ENCODE data around the gene PLCD3.

Gene PLCD3

GRCh38 chr17:45063198-45063597 lies 69.1 kb downstream of the PLCD3 start:
- H3K36me3 ChIP-seq (ENCODE audit: low read length): peaks cover 4% of the 10 kb centered on the region; the same call in 1 of the 2 replicates
- no peak overlapping the region for H2AFZ ChIP-seq (ENCODE audit: low read depth, low read length, severe bottlenecking)
- peaks cover 85% of the 10 kb centered on the region for H3K79me2 ChIP-seq (ENCODE audit: insufficient read depth, low read length)
- peak overlapping the region; percentile 96; the same call in 1 of the 2 replicates for H3K9ac ChIP-seq (ENCODE audit: low read length)
- H3K4me3 ChIP-seq (ENCODE audit: insufficient read depth, low read length, poor library complexity, severe bottlenecking): no peak overlapping the region
- no peaks in the 10 kb centered on the region for H3K9me3 ChIP-seq (ENCODE audit: insufficient read depth, low read length)
- no peak for TF ChIP-seq EZH2phosphoT487 (conservative IDR thresholded peaks at IDR 0.05; ENCODE audit: low read length)
- TF ChIP-seq CTCF (IDR thresholded peaks at IDR 0.05; ENCODE audit: insufficient read depth, low read length, poor library complexity, severe bottlenecking): no peak
- peak overlapping the region; percentile 27 for H3K27ac ChIP-seq (ENCODE audit: low read depth, low read length)
- peaks cover 8% of the 10 kb centered on the region; the same call in 1 of the 2 replicates for H4K20me1 ChIP-seq (ENCODE audit: low read depth, low read length)
- peaks cover 4% of the 10 kb centered on the region; the same call in 1 of the 2 replicates for H3F3A ChIP-seq (ENCODE audit: insufficient read depth)
- no peaks in the 10 kb centered on the region for H3K27me3 ChIP-seq (ENCODE audit: low read length)
- H3K9me2 ChIP-seq (replicated peaks; ENCODE audit: insufficient read depth, low read length): no peaks in the 10 kb centered on the region
- peak overlapping the region; percentile 99 for H3K4me2 ChIP-seq (ENCODE audit: low read depth, low read length, poor library complexity, severe bottlenecking)

GRCh38 chr17:45061606-45062205 lies 70.6 kb downstream of the PLCD3 start:
- peak overlapping the region; percentile 99 for H3K4me2 ChIP-seq (ENCODE audit: low read depth, low read length, poor library complexity, severe bottlenecking)
- H3K79me2 ChIP-seq (ENCODE audit: insufficient read depth, low read length): peaks cover 70% of the 10 kb centered on the region
- H2AFZ ChIP-seq (ENCODE audit: low read depth, low read length, severe bottlenecking): peak overlapping the region; percentile 50
- H4K20me1 ChIP-seq (ENCODE audit: low read depth, low read length): peaks cover 3% of the 10 kb centered on the region; the same call in 1 of the 2 replicates
- peak overlapping the region; percentile 71 for H3K27ac ChIP-seq (ENCODE audit: low read depth, low read length)
- no peaks in the 10 kb centered on the region for H3K9me2 ChIP-seq (replicated peaks; ENCODE audit: insufficient read depth, low read length)
- no peaks in the 10 kb centered on the region for H3K9me3 ChIP-seq (ENCODE audit: insufficient read depth, low read length)
- H3F3A ChIP-seq (ENCODE audit: insufficient read depth): no peaks in the 10 kb centered on the region
- H3K27me3 ChIP-seq (ENCODE audit: low read length): no peaks in the 10 kb centered on the region
- no peaks in the 10 kb centered on the region for H3K36me3 ChIP-seq (ENCODE audit: low read length)
- peak overlapping the region; percentile 90 for H3K4me3 ChIP-seq (ENCODE audit: insufficient read depth, low read length, poor library complexity, severe bottlenecking)
- no peak for TF ChIP-seq CTCF (IDR thresholded peaks at IDR 0.05; ENCODE audit: insufficient read depth, low read length, poor library complexity, severe bottlenecking)
- no peak for TF ChIP-seq EZH2phosphoT487 (conservative IDR thresholded peaks at IDR 0.05; ENCODE audit: low read length)
- H3K9ac ChIP-seq (ENCODE audit: low read length): peak overlapping the region; percentile 96

GRCh38 chr17:45060797-45061605 lies 71.3 kb downstream of the PLCD3 start, which contains the start of gene NMT1:
NMT1 (plus strand) TSS chr17:45061317; CDS start chr17:45061330, 13 bp downstream.
- Histone ChIP-seq H3K4me2 (ENCODE audit: low read depth, low read length, poor library complexity, severe bottlenecking) (peak within 1 kb of the TSS; percentile 99), H3K9ac (ENCODE audit: low read length) (peak within 1 kb of the TSS; percentile 96), H3K9me3 (ENCODE audit: insufficient read depth, low read length) (no peaks in the 10 kb centered on the region), H3K27me3 (ENCODE audit: low read length) (no peaks in the 10 kb centered on the region), H3K79me2 (ENCODE audit: insufficient read depth, low read length) (peaks cover 63% of the 10 kb centered on the region), H3K9me2 (replicated peaks; ENCODE audit: insufficient read depth, low read length) (no peaks in the 10 kb centered on the region), H2AFZ (ENCODE audit: low read depth, low read length, severe bottlenecking) (peak within 1 kb of the TSS; percentile 72), H3K36me3 (ENCODE audit: low read length) (no peaks in the 10 kb centered on the region), H4K20me1 (ENCODE audit: low read depth, low read length) (peaks cover 3% of the 10 kb centered on the region; the same call in 1 of the 2 replicates), H3K27ac (ENCODE audit: low read depth, low read length) (peak within 1 kb of the TSS; percentile 71), H3F3A (ENCODE audit: insufficient read depth) (no peaks in the 10 kb centered on the region), H3K4me3 (ENCODE audit: insufficient read depth, low read length, poor library complexity, severe bottlenecking) (peak within 1 kb of the TSS; percentile 100)
- no peak for TF ChIP-seq CTCF (IDR thresholded peaks at IDR 0.05; ENCODE audit: insufficient read depth, low read length, poor library complexity, severe bottlenecking)
- no peak for TF ChIP-seq EZH2phosphoT487 (conservative IDR thresholded peaks at IDR 0.05; ENCODE audit: low read length)

Data from SU-DHL-6 (cell line).